ENCODE results near the gene TICRR.

Gene TICRR

DNA sequence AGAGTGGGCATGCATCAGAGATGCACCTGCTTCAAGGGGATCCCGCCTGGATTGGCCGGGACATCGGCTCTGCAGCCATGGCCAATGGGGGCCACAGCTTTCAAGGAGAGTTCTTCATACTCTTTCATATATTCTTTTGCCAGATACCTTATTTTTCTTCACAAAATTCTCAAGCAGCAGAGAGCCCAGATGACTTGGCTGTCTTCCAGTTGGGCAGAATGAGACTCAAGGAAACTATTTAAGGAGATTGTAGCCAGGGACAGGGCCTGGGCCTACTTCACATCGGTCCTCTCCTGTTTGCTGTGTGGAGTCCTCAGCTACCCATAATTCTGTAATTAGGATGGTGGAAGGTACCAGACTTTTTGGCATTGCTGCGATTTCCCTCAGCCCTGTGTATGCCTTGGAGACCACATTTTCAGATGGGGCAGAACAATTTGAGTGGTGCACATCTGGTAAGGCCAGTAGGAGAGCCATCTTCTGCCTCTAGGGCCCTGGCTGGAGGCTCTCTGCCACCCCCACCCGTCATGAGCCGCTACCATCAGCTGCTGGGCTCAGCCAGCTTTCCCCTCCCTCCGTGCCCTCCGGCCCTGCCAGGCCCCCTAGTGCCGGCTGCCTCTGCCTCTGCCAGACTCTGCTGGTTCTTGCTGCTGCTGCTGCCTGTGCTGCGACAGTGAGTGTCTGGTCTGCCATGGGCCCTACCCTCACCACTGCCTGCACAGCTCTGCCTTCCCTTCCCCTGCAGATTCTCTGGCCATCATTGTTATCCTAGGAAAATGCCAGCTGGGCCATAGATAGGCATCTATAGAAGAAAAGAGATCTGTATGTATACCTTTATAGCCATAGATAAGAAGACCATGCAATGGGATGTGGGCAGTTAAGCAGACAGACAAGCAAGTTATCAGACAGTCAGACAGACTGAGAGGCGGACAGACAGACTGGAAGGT is 97.2 kb downstream of the TICRR start:
- DNase-seq (ENCODE audit: low read depth in 2 of 2) = no peak

DNA sequence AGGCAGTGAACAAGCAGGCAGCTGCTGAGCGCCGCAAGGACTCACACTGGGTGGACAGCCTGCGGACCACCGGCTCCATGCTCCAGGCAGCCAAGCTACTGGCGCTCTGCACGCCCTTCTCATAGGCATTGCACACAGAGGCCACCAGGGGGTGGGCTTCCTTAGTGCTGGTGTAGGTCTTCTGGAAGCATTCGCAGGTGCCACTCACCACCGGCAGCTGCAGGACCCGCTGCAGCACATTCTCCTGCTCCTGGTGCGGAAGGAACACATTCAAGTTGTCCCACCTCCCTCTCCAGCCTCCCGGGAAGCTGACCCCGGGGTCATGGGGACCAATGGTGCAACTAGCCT is 97.9 kb downstream of the TICRR start:
- no peak for DNase-seq (ENCODE audit: low read depth in 2 of 2)

DNA sequence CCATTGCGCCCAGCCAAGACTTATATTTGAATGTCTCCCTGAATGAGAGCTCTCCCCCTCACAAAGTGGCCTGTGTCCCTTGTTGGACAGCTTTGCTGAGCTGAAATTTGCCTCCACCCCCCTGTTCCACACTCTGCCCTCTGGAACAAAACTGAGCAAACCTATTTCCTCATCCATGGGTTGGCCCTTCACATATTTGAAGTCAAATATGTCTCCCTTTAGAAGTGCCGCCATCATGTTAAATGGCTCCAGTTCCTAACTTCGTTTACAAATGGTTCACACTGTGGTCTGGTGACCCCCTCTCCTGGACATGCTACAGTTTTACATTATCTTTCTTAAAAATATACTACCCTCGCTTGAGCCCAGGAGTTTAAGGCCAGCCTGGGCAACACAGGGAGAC is 99.3 kb downstream of the TICRR start:
- DNase-seq (ENCODE audit: low read depth in 2 of 2) = no peak

DNA sequence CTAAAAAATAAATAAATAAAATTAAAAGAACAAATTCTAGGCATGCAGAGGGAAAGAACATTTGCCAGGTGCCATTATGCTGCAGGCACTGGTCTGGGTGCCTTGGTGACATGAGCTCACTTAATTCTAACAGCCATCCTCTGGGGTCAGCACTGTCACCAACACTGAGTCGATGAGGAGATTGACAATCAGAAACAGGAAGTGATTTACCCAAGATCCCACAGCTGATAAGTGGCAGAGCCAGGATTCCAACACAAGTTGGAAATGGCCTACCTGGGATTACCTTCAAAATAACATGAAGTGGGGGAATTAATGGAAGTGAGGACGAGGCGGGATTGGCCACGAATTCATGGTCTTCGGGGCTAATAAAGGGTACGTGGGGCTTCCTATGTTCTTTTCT is 100.3 kb downstream of the TICRR start:
- DNase-seq (ENCODE audit: low read depth in 2 of 2) = no peak

DNA sequence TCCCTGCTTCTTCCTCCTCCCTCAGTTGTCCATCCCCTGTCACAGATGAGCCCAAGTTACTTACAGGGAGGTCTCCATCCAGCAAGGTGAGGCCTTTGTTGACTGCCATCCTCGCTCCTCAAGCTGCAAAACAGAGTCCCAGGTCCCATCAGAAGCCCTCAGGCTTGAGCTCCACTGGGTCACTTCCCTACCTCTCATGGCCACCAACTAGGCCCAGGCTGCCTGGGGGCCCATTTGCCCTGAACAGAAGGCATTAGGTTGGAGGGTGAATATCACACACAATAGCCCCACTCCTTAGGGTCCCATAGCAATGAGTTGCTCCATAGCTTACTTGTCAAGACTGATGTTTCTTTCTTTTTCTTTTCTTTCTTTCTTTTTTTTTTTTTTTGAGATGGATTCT is 102.1 kb downstream of the TICRR start:
- no peak for DNase-seq (ENCODE audit: low read depth in 2 of 2)

All from fibroblast of skin of left quadriceps (primary cell).